ENCODE data around the gene DNAJC18.
"Not testable (repeated sequence)": the region's sequence is repeated elsewhere in the genome, so short reads cannot be mapped to it uniquely, and the experiment has no call there.

Gene DNAJC18

GRCh38 chr5:139451878-139452660 lies 12.7 kb upstream of the DNAJC18 start:
- DNase-seq (ENCODE audit: low read depth), result no peak
- TF ChIP-seq CTCF (IDR thresholded peaks at IDR 0.05; ENCODE audit: insufficient read depth, low read depth, low read length, missing control alignments), result no peak
- no peak overlapping the region for H3K4me3 ChIP-seq (ENCODE audit: low read length)

- no peak for DNase-seq (ENCODE audit: low read depth)
- no peak overlapping the region for H3K4me3 ChIP-seq (ENCODE audit: low read length)
- no peak for TF ChIP-seq CTCF (IDR thresholded peaks at IDR 0.05; ENCODE audit: insufficient read depth, low read depth, low read length, missing control alignments)
Observed at GRCh38 chr5:139451176-139451575, 11.9 kb upstream of the DNAJC18 start.

- no peak for TF ChIP-seq CTCF (IDR thresholded peaks at IDR 0.05; ENCODE audit: insufficient read depth, low read depth, low read length, missing control alignments)
- no peak overlapping the region for H3K4me3 ChIP-seq (ENCODE audit: low read length)
- peak; percentile 92 for DNase-seq (ENCODE audit: low read depth)
Observed at GRCh38 chr5:139446956-139447779, 7.8 kb upstream of the DNAJC18 start.

- H3K4me3 ChIP-seq (ENCODE audit: low read length), result no peak overlapping the region
- DNase-seq (ENCODE audit: low read depth), result peak; percentile 93
- TF ChIP-seq CTCF (IDR thresholded peaks at IDR 0.05; ENCODE audit: insufficient read depth, low read depth, low read length, missing control alignments), result no peak
Observed at GRCh38 chr5:139445325-139446170, 6.2 kb upstream of the DNAJC18 start.

GRCh38 chr5:139443831-139444453 lies 4.6 kb upstream of the DNAJC18 start:
- peak; percentile 65 for DNase-seq (ENCODE audit: low read depth)
- no peak for TF ChIP-seq CTCF (IDR thresholded peaks at IDR 0.05; ENCODE audit: insufficient read depth, low read depth, low read length, missing control alignments)
- H3K4me3 ChIP-seq (ENCODE audit: low read length), result no peak overlapping the region

- DNase-seq (ENCODE audit: low read depth); H3K4me3 ChIP-seq (ENCODE audit: low read length): not testable (repeated sequence)
Observed at GRCh38 chr5:139440416-139440815, 1.1 kb upstream of the DNAJC18 start.
